Measurements from ENCODE around the gene HMCN2.

The HMCN2 gene

DNA sequence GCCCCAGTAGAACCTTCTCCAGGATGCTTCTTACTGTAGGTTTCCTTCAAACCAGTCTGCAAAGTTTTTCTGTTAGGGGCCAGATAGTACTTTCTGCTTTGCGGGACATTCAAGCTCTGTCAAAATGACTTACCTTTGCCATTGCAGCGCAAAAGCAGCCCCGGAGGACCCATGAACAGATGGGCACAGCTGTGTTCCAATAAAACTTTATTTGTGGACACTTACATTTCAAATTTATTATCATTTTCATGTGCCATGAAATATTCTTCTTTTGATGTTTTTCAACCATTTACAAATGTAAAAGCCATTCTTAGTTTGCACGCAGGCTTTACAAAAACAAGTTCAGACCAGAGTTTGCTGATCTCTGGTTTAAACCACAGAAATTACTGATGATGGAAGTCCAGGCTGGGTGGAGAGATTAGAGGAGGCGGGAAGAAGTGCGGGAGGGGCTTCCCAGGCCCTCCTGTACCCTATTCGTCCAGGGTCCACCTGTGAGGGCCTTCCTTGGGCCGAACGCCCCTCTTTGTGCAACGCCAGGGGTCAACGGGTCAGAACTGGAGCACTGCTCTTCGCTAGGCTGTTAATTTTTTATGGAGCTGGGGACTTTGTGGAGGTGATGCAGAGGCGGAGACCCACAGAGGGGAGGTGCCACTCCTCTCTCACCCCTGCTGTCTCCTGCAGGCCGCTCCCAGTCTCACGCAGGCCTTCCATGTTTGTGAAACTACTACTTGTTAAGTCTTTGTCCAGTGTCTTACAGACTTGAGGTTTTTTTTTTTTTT is 171.6 kb downstream of the HMCN2 start:
- DNase-seq (ENCODE audit: low spot score) = no peak

DNA sequence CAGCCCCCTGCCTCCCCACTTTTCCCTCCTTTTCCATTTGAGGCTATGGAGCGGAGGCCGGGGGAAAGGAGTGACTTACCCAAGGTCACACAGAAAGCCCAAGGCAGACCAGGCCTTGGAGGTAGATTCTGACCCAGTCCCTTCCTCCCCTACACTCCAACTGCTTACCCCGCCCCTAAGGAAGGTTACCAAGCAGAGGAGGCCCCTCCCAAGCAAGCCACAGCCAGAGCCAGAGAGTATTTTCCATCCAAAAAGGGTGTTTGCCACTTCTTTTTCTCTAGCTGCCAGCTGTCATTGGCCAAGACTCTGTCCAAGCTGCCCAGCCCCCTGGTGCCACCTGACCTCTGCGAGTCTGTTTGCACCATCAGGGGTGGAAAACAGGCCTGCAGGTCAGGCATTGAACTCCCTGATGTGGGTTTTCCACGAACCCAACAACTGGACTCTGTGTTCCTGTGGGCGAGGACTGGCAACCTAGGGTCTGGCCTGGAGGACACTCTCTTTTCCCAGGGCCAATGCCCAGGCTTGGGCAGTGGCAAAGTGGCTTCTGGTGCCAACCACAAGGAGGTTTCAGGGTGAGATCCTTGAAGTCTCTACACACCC is 172.9 kb downstream of the HMCN2 start:
- no peak for DNase-seq (ENCODE audit: low spot score)

- no peak for DNase-seq (ENCODE audit: low spot score)
These were observed 175.5 kb downstream of the HMCN2 start for GRCh38 chr9:130441031-130441430.

DNA sequence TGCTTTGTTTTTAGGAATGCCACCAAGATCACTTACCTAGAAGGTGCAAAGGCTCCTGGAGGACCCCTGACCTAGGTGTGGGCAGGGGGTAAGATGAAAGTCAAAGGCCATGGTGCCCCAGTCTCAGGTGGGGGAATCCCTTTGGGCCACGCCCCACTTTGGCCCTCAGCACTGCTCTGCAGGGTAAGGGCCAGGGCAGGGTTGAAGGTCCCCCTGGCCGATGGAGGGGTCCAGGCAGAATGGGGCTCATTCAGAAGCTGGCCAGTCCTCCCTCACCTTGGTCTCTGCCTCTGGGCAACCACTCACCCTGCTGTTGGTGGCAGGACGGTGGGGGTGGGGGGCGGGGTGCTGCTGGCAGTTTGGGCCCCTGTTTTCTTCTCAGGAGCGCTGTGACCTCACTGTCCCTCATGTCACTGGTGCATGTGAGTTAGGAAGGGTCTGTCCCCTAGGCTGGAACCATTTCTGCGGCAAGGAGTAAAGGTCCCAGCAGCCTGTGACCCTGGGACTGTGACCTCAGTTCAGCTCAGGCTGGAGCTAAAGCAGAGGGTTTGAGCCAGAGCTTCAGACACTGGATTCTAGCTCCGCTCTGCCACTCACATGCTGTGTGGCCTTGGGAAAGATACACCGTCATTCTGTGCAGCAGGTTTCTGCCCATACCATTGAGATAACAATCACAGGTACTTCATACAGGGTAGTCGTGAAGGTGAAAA is 177.3 kb downstream of the HMCN2 start:
- DNase-seq (ENCODE audit: low spot score) = no peak

DNA sequence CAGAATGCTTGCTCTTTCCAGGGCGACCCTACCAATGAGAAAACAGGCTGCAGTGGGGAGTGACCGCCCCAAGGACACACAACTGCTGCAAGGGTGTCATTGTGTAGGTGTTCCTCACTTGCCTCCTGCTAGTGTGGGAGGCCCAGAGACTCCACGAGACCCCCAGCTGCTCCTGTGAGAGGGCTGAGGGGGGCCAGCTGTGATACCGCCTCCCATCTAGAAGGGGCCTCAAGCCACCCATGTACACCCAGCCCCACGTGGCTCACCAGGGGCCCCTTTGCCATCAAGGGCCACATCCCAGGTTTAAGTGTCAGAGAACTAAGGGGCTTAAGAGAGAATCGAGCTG is 177.9 kb downstream of the HMCN2 start:
- DNase-seq (ENCODE audit: low spot score) = no peak

- no peak for DNase-seq (ENCODE audit: low spot score)
These were observed 178.4 kb downstream of the HMCN2 start for GRCh38 chr9:130443840-130444492.

DNA sequence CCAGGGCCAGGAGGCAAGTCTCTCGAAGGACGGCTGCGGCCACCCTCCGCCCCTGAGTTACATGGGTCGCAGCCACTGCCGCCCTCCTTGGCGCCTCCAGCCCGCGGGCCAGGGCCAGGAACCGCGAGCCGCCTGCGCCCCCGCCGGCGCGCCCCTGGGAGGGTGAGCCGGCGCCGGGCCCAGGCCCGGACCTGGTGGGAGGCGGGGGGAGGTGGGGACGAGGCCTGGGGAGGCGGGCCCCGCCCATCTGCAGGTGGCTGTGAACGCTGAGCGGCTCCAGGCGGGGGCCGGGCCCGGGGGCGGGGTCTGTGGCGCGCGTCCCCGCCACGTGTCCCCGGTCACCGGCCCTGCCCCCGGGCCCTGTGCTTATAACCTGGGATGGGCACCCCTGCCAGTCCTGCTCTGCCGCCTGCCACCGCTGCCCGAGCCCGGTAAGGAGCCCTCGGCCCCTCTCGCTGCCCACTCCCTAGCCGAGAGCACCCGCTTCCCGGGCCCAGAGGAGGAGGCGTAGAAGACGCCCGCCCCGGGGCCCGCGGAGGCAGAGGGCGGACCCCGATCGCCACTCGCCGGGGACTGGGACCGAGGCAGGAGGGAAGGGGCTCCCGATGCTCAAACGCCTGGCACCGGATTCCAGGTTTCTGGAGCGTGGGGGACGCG is 179.1 kb downstream of the HMCN2 start, which contains the start of gene ASS1:
Gene ASS1, plus strand, starts transcription at position 397 of the 657 bp plus-strand sequence. CDS start 7,268 bp downstream, outside the sequence.
- no peak for DNase-seq (ENCODE audit: low spot score)

GRCh38 chr9:130445268-130445983 is 179.9 kb downstream of the HMCN2 start:
- no peak for DNase-seq (ENCODE audit: low spot score)

DNA sequence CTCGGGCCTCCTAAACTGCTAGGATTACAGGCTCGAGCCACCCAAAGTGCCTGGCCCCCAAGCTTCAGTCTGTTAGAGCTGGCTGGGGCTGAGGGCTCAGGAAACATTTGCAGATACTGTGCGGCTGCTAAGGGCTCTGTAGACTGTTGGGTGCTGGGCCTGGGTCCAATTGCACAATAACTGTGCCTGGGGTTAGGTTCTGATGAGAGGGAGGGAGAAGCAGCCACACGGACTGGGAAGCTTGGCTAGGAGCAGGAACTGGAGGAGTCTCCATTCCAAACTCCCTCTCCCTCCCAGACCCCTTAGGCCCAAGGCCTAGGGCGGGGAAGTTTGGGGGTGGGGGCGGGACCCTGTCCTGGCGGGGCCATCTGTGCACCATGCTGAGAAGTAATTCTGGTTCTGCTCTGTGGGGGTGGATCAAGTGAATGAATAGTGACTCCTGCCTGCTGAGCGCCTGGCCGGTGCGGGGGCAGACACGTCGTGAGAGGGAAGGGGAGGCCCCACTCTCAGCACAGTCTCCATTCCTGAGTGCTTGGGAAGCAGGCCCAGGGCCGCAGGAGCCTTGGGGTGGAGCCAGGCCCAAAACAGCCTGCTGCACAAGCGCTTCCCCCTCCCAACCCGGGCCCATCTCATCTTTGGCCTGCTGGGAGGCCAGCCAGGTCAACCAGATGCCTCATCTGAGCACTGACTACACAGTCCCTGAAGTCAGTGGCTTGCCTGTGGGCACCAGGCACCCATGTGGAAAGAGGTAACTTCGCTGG is 180.7 kb downstream of the HMCN2 start:
- DNase-seq (ENCODE audit: low spot score) = peak; percentile 75

DNA sequence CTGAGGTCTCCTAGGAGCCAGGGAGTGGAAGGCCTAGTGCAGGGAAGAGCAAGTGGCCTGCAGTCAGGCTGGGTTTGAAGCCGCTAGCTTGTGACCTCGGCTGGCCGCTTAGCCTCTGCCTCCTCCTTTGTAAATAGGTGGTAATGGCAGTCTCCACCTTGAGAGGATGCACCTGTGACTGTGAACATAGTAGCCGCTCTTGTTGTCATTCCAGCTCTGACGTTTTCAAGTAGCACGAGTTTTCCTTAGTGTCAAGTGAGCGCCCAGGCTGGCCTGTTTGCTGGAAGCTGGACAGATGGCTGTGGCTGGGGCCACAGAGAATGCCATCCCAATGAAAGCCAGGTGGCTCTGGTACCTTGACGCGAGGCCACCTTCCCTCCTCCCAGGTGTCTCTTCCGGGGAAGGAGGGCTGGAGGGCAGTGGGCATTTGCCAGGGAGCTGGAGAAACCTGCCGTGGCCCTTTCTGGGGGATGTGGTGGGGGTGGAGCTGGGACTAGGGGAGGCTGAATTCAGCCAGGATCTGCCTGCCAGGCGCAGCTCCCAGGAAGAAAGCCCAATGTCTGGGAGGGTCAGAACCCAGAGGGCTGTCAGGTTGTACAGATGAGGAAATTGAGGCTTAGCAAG is 181.7 kb downstream of the HMCN2 start:
- DNase-seq (ENCODE audit: low spot score) = no peak

DNA sequence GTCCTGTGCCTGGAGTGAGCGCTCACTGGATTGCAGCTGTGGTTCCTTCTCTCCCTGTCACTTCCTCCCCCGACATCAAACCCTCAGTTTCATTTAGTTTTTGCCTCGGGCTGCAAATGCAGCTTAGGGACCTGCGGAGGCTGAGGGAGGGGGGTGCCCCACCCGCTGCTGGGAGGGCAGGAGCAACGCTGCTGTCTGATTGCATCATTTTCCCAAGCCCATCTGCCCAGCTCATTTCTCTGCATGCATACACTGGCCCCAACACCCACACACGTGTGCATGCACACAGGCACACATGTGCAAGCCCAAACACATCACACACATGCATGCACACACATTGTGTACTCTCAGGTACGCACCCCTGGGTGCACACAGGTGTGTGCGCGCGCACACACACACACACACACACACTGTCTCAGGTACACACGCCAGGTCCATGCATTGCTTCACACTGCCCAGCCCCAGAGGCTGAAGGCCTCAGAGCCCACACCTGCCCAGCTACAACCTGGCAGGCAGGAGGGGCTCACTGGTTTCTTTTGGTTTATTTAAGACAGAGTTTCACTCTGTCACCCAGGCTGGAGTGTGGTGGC is 182.6 kb downstream of the HMCN2 start:
- no peak for DNase-seq (ENCODE audit: low spot score)

GRCh38 chr9:130448771-130449603 is 183.4 kb downstream of the HMCN2 start:
- DNase-seq (ENCODE audit: low spot score) = no peak

DNA sequence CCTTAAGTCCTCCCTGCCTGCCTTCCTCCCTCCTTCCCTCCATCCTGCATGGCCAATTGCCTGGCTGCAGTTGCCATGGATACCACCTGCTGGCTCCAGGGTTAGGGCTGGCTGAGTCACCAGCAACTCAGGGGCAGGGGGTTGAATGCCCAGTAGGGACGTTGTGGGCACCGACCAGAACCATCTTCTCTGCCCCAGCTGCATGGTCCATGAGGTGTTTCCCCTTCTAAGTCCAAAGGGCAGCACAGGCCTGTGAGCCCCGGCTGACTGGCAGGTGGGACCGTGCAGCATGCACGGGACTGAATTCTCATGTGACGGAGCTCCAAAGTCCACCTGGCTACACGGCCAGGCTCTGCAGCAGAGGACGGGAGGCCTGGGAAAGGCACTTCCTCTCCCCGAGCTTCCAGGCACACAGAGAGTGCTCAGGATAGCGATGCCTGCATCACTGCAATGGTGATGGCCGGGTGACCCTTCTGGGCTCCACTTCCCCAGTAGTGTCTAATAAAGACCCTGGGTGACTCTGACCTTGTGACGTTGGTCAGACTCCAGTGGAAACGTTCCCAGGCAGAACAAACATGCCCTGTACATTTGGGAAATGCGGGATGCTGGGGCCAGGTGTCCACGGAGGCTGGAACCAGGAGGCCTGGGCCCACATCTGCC is 184.9 kb downstream of the HMCN2 start:
- no peak for DNase-seq (ENCODE audit: low spot score)

- no peak for DNase-seq (ENCODE audit: low spot score)
These were observed 185.4 kb downstream of the HMCN2 start for GRCh38 chr9:130451004-130451390.

DNA sequence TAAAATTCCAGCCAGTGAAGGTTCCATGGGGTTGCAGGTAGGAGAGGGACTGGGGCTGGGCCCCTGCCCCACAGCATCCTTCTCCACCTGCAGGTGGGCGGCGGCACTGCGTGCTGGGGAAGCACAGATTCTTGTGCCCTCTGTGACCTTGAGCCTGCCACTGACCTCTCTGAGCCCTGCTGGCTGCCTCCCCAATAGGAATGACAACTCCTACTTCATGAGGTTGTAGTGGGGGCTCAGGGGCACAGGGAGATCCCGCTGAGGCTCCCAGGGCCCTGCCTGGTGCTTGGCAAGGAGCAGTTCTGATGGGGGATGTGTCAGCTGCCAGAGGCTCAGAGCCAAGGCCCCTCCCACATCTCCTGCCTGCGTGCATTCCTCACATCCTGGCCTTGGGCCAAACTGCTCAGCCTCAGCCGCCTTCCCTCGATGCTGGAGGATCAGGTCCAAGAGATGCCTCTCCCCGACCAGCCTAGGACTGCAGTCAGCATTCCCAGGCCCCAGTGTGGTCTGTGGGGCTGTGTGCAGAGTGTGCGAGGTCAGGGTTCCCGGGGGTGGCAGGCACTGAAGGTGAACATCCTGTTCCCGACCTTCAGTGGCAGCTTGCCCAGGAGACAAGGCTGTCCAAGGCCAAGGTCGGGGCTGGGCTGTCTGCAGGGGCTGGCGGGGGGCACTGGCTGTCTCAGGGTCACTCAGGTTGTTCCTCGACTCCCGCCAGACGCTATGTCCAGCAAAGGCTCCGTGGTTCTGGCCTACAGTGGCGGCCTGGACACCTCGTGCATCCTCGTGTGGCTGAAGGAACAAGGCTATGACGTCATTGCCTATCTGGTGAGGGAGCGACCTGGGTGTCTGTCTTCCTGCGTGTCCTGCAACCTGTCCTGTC is 186.2 kb downstream of the HMCN2 start:
- DNase-seq (ENCODE audit: low spot score) = peak; percentile 96

DNA sequence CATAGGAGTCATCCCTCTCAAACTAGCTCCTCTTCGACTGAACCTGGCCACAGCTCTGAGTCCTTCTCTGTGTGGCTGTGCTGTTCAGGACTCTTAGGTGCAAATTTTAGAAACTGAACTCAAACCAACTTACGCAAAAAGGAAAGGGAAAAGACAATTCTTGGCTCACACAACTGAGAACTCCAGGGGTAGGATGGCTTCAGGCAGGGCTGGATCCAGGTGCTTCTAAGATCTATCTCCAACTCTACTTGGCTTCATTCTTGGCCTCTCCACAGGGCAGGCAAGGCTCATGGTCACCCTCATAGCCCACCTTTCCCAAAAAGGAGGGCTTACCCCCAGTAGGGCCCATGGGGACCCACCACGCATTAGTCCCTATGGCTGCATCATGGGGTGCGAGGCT is 187.3 kb downstream of the HMCN2 start:
- DNase-seq (ENCODE audit: low spot score) = no peak

DNA sequence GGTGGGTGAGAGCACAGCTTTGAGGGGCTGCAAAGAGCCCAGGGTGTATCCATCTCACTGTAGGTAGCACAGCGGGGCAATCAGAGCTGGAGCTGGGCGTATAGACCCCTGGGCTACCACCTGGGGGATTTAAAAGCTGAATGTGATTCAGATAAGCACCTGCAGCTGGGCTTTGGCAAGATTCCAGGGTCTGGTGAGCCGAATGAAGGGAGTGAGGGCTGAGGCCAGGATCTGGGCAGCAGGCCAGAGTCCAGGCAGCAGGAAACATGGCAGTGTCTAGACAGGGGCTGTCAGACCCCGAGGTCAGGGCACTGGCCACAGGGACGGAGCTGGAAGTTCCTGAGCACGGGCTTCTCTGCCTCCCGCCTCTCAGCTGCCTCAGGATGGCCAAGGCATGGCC is 187.9 kb downstream of the HMCN2 start:
- no peak for DNase-seq (ENCODE audit: low spot score)
